Right lobe of liver (tissue), 6 donors: ENCODE measurements around the gene INPP5A. TPM values are rescaled to one million over a fixed set of nuclear protein-coding genes. Genes with fewer than 3 reads are reported as not detected.

Experiments
- ATAC-seq, 4 donors: fragments of 200-7000 bp; cut with Tn5 transposase; one replicate each; pipeline ENCODE4 v1.9.1; 2020; ENCODE audit warnings: mild to moderate bottlenecking in 4 of 4, moderate library complexity in 4 of 4
- DNase-seq, 3 donors: peaks; one replicate each; pipeline ENCODE4 v3.0.0-alpha.2; 2020
- H3K27ac ChIP-seq, 3 donors: fragments of 200-600 bp; one replicate each; pipeline ENCODE4 v1.8.0; 2022
- H3K27me3 ChIP-seq, 2 donors: fragments of 200-600 bp; one replicate each; pipeline ENCODE4 v1.8.0; 2022
- H3K36me3 ChIP-seq, 4 donors: fragments of 200-600 bp; sonication (generic) in 1 of 4; one replicate each; pipeline versions ENCODE4 v1.5.1 to v1.8.0; 2017 to 2022; ENCODE audit warnings: control low read depth in 1 of 4
- H3K4me1 ChIP-seq, 4 donors: fragments of 200-600 bp; sonication (generic) in 1 of 4; one replicate each; pipeline versions ENCODE4 v1.5.1 to v1.8.0; 2017 to 2022; ENCODE audit warnings: control low read depth in 1 of 4
- H3K4me3 ChIP-seq, 3 donors: fragments of 200-600 bp; one replicate each; pipeline ENCODE4 v1.8.0; 2022
- H3K9me3 ChIP-seq, 4 donors: fragments of 200-600 bp; sonication (generic) in 1 of 4; one replicate each; pipeline versions ENCODE4 v1.5.1 to v1.8.0; 2017 to 2022; ENCODE audit warnings: control low read depth in 1 of 4
- POLR2A ChIP-seq: fragments of 450-650 bp; IDR thresholded peaks from one replicate; pipeline ENCODE4 v1.6.1; 2017; ENCODE audit warnings: antibody characterized with exemption, mild to moderate bottlenecking
- WGBS: methylation state at CpG from one replicate; pipeline ENCODE4 v1.1.6; 2018; ENCODE audit warnings: low coverage, low lambda C conversion rate; ENCODE audit not compliant: insufficient coverage; ENCODE audit errors: missing lambda C conversion rate; 5-methylcytosine and 5-hydroxymethylcytosine counted together
- intact Hi-C, 2 donors: fragments of 100-400 bp; cut with DNase I; formaldehyde crosslinking; loops; one replicate each; pipeline versions ENCODE4 v1.11.2 to v1.14.1; 2022
- total RNA-seq, 6 experiments: library from RNA; depleted of rRNA in 2 of 6; stranded (reverse); fragments of >200 nt in 2 of 6; fragmentation: NEBNext Ultra II Directional in 3 of 6; extraction: Animal tissue kit (Norgen Biotek cat#: 25700) in 3 of 6; gene quantifications; one replicate each; pipeline versions ENCODE4 v1.1.0 to v1.2.4, GENCODE V29; 2016 to 2023
- TF ChIP-seq, protein P1 (sequence below), 4 donors: fragments of 200-600 bp in 3 of 4; fragments of 450-650 bp in 1 of 4; IDR thresholded peaks; one replicate each; pipeline versions ENCODE4 v1.5.1 to v1.8.0; 2016 to 2022; ENCODE audit warnings: antibody characterized with exemption in 4 of 4, mild to moderate bottlenecking in 2 of 4
- donor health status: DM: no; HTN: yes; CAD: no.
- donor health status: DM: no; HTN: no; CAD: no.
- donor health status: DM: no; HTN: no; CAD: no.
- donor health status: DM: no; HTN: yes; CAD: no.
- donor health status: DM: no; HTN: yes; CAD: no.

INPP5A gene
- total RNA-seq, 6 experiments from 2014 or later, result 12.5 to 24.6 (median 16.9) TPM

DNA sequence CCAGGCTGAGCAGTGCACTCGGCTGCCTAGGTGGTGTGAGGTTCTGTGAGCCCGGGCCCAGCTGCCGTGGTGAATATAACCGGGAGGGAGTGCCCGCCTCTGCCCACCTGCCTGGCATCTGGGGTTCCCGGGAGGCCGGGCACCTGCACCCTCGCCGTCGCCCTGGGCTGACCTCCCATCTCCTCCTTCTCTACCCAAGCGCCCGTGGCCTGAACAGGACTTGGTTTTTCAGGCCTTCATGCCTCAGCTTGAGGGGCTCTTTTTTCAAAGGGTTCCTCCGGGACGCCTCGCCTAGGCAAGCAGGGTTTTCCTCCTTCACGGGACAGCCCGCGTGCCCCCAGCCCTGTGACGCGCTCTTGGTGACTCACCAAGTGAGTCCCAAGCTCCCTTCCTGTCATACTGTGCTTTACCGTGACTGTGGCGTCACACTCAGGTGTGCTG lies 9.9 kb downstream of the INPP5A start:
- no peak for DNase-seq
- Histone ChIP-seq H3K4me1 (peaks cover 0 to 16% (median 5%) of the 10 kb centered on the region in 4 donors), H3K27me3 (no peaks in the 10 kb centered on the region), H3K9me3 (no peaks in the 10 kb centered on the region), H3K36me3 (no peaks in the 10 kb centered on the region), H3K27ac (no peak overlapping the region), H3K4me3 (no peak overlapping the region)
- 90% methylated on average over 8 of the region's 22 CpGs for WGBS
- no peak for ATAC-seq
- no peak for TF ChIP-seq POLR2A
- TF ChIP-seq, protein P1, sequence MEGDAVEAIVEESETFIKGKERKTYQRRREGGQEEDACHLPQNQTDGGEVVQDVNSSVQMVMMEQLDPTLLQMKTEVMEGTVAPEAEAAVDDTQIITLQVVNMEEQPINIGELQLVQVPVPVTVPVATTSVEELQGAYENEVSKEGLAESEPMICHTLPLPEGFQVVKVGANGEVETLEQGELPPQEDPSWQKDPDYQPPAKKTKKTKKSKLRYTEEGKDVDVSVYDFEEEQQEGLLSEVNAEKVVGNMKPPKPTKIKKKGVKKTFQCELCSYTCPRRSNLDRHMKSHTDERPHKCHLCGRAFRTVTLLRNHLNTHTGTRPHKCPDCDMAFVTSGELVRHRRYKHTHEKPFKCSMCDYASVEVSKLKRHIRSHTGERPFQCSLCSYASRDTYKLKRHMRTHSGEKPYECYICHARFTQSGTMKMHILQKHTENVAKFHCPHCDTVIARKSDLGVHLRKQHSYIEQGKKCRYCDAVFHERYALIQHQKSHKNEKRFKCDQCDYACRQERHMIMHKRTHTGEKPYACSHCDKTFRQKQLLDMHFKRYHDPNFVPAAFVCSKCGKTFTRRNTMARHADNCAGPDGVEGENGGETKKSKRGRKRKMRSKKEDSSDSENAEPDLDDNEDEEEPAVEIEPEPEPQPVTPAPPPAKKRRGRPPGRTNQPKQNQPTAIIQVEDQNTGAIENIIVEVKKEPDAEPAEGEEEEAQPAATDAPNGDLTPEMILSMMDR (IDR thresholded peaks at IDR 0.05), result no peak
- intact Hi-C loops, result no loop called here

DNA sequence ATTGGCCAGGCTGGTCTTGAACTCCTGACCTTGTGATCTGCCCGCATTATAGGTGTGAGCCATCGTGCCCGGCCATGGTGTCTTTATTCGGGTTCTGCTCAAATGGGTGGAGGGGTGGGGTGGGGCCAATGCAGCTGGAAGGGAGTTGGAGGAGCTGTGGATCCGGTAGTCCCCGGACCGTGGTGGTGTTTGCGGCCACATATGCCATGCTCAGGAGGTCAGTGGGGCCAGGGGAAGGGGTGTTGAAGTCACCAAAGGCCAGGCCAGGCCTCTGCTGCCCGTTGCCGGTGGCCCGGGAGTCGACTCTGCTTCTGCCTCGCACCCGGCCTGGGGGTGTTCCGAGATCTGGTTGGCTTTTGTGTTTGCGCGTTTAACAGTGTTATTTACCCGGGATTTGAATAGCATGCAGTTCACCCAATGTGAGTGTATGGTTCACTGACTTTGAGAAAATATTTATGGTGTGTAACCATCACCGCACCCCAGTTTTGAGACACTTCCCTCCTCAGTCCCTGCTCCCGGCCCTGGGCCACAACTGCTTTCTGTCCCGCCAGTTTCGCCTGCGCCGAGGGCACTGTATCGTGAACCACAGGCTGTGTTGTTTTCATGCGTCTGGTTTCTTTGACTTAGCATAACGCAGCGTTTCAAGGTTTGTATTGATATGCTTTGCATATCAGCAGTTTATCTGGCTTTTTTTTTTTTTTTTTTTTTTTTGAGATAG lies 10.7 kb downstream of the INPP5A start:
- DNase-seq, result no peak
- H3K4me3 ChIP-seq, result no peak overlapping the region
- intact Hi-C loops, result no loop called here

DNA sequence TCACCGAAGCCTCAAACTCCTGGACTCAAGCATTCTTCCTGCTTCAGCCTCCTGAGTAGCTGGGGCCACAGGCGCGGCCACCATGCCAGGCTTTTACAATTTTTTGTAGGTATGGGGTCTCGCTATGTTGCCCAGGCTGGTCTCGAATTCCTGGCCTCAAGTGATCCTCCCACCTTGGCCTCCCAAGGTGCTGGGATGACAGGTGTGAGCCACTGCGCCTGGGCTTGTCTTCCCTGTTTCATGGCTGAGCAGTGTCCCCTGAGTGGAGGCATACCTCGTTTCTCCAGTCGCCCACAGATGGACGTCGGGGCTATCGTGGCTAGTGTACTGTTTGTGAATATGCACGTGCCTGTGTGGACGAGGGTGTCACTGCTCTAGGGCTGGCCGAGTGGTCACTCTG lies 11.3 kb downstream of the INPP5A start:
- DNase-seq, result no peak
- WGBS, result 76% methylated on average over 6 of the region's 14 CpGs
- TF ChIP-seq, protein P1 (IDR thresholded peaks at IDR 0.05), result no peak
- TF ChIP-seq POLR2A, result no peak
- Histone ChIP-seq H3K4me1 (peaks cover 0 to 14% (median 5%) of the 10 kb centered on the region in 4 donors), H3K36me3 (no peaks in the 10 kb centered on the region), H3K27ac (no peak overlapping the region), H3K4me3 (no peak overlapping the region), H3K9me3 (no peaks in the 10 kb centered on the region), H3K27me3 (no peaks in the 10 kb centered on the region)
- ATAC-seq, result no peak
- intact Hi-C loops, result no loop called here

More for the DNA sequence above, 10.7 kb downstream of the INPP5A start:
- TF ChIP-seq, protein P1 (IDR thresholded peaks at IDR 0.05), result no peak
- no peak for TF ChIP-seq POLR2A
- Histone ChIP-seq H3K36me3 (no peaks in the 10 kb centered on the region), H3K27me3 (no peaks in the 10 kb centered on the region), H3K9me3 (no peaks in the 10 kb centered on the region), H3K4me1 (peaks cover 0 to 14% (median 5%) of the 10 kb centered on the region in 4 donors), H3K27ac (no peak overlapping the region)
- no peak for ATAC-seq
- WGBS, result 87% methylated on average over 8 of the region's 28 CpGs

DNA sequence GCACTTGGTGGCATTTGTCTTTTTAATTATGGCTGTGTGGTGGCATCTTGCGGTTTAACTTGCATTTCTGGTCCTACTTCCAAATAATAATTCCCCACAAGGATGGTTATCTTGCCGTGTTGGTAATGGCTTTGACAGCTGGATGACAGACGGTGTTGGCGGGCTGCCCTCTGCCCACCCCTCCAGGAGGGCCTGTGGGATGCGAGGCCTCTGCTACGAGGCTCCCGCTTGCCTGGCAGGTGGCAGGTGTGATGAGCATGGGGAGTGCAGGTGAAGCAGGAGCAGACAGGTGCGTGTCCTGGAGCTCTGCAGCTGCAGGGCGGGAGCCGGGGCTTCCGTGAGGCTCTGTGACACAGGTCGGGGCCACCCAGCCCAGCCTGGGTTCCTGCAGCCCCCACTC lies 11.8 kb downstream of the INPP5A start:
- intact Hi-C loops, result no loop called here
- TF ChIP-seq, protein P1 (IDR thresholded peaks at IDR 0.05), result no peak
- TF ChIP-seq POLR2A, result no peak
- Histone ChIP-seq H3K4me1 (peaks cover 0 to 17% (median 5%) of the 10 kb centered on the region in 4 donors), H3K9me3 (no peaks in the 10 kb centered on the region), H3K27me3 (no peaks in the 10 kb centered on the region), H3K4me3 (no peak overlapping the region), H3K36me3 (no peaks in the 10 kb centered on the region), H3K27ac (no peak overlapping the region)
- WGBS, result 61% methylated on average over 4 of the region's 12 CpGs
- no peak for DNase-seq
- ATAC-seq, result no peak
